Endothelial cell of umbilical vein (primary cell): ENCODE results near the gene GPR158.

Experiments
- CTCF ChIP-seq, 2 donors: IDR thresholded peaks; 1 replicate in 1 of 2; 2 replicates in 1 of 2; pipeline ENCODE4 v1.5.1; 2011; ENCODE audit warnings: low read length in 2 of 2, mild to moderate bottlenecking in 2 of 2, moderate library complexity in 2 of 2, control low read depth in 1 of 2, inconsistent platforms in 1 of 2, low read depth in 1 of 2; ENCODE audit not compliant: insufficient read depth in 1 of 2; ENCODE audit errors: extremely low read depth in 1 of 2
- EZH2 ChIP-seq: IDR thresholded peaks from 2 replicates; pipeline ENCODE4 v1.6.1; 2012; ENCODE audit warnings: borderline replicate concordance, low read depth, mild to moderate bottlenecking, moderate library complexity, low read length, inconsistent platforms; ENCODE audit not compliant: severe bottlenecking
- FOS ChIP-seq: IDR thresholded peaks from 2 replicates; pipeline ENCODE4 v1.6.1; 2011; ENCODE audit warnings: mild to moderate bottlenecking, low read length, moderate library complexity, borderline replicate concordance; ENCODE audit not compliant: insufficient read depth
- GATA2 ChIP-seq: IDR thresholded peaks from 2 replicates; pipeline ENCODE4 v1.7.0; 2011; ENCODE audit warnings: low read depth, mild to moderate bottlenecking, moderate library complexity, mixed read lengths, low read length; ENCODE audit not compliant: insufficient read length, insufficient read depth
- JUN ChIP-seq: IDR thresholded peaks from 2 replicates; pipeline ENCODE4 v1.6.1; 2011; ENCODE audit warnings: borderline replicate concordance, low read depth; ENCODE audit not compliant: insufficient read length, insufficient read depth
- MAX ChIP-seq: IDR thresholded peaks from 2 replicates; pipeline ENCODE4 v1.6.1; 2011; ENCODE audit not compliant: insufficient read depth, insufficient read length
- MYC ChIP-seq: IDR thresholded peaks from one replicate; pipeline ENCODE4 v1.6.1; 2011; ENCODE audit warnings: mild to moderate bottlenecking, low read depth, low read length
- POLR2A ChIP-seq: IDR thresholded peaks from 2 replicates; pipeline ENCODE4 v1.6.1; 2012; ENCODE audit warnings: low read depth, mild to moderate bottlenecking, control low read depth, low read length
- POLR2AphosphoS5 ChIP-seq: IDR thresholded peaks from 2 replicates; pipeline ENCODE4 v1.6.1; 2012; ENCODE audit warnings: low read depth, mild to moderate bottlenecking, control low read depth, low read length, moderate library complexity; ENCODE audit not compliant: insufficient read depth

GRCh38 chr10:25536027-25536426 is 361.2 kb downstream of the GPR158 start:
- TF ChIP-seq MAX: no peak
- no peak for TF ChIP-seq CTCF (IDR thresholded peaks at IDR 0.05; ENCODE audit: extremely low read depth in 1 of 2, insufficient read depth in 1 of 2, low read depth in 1 of 2, low read length in 2 of 2)
- TF ChIP-seq POLR2A: no peak
- TF ChIP-seq JUN: no peak
- no peak for TF ChIP-seq EZH2
- TF ChIP-seq FOS: no peak
- no peak for TF ChIP-seq MYC
- TF ChIP-seq GATA2: no peak
- TF ChIP-seq POLR2AphosphoS5: no peak
